DOHH2 (cell line): ENCODE data around the gene PTPRN2.

Experiments
- EZH2phosphoT487 ChIP-seq: fragments of 200-600 bp; sonication (generic); IDR thresholded peaks from 2 replicates; pipeline ENCODE4 v1.6.1; 2017; ENCODE audit warnings: borderline replicate concordance, mild to moderate bottlenecking, antibody characterized with exemption, low read length, moderate library complexity, mixed read lengths
- TF ChIP-seq, protein P1 (sequence below): fragments of 200-600 bp; sonication (generic); IDR thresholded peaks from one replicate; pipeline ENCODE4 v1.5.1; 2014; ENCODE audit warnings: antibody characterized with exemption, mild to moderate bottlenecking, low read depth, low read length; ENCODE audit not compliant: poor library complexity, severe bottlenecking

DNA sequence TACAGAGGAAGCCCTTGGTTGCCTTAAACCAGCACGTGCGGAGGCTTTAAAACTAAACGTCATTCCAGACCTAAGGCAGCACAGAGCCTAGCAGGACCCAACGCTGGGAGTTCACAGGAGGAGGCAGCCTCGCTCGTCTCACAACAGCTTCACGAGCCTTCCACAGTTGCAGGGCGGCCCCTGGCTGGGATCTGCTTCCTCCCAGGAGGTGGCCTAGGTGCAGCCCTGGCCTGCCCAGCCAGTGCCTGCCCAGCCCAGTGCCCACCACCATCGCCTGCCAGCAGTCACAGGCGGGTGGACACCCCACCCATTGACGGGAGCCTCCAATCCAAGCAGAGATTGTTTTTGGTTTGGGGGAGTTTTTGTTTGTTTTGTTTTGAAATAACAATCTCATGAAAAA lies 96.5 kb downstream of the PTPRN2 start:
- TF ChIP-seq, protein P1, sequence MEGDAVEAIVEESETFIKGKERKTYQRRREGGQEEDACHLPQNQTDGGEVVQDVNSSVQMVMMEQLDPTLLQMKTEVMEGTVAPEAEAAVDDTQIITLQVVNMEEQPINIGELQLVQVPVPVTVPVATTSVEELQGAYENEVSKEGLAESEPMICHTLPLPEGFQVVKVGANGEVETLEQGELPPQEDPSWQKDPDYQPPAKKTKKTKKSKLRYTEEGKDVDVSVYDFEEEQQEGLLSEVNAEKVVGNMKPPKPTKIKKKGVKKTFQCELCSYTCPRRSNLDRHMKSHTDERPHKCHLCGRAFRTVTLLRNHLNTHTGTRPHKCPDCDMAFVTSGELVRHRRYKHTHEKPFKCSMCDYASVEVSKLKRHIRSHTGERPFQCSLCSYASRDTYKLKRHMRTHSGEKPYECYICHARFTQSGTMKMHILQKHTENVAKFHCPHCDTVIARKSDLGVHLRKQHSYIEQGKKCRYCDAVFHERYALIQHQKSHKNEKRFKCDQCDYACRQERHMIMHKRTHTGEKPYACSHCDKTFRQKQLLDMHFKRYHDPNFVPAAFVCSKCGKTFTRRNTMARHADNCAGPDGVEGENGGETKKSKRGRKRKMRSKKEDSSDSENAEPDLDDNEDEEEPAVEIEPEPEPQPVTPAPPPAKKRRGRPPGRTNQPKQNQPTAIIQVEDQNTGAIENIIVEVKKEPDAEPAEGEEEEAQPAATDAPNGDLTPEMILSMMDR: no peak
- TF ChIP-seq EZH2phosphoT487: no peak
